Liver (tissue), 9 donors: ENCODE data around the gene PSMG3. TPM values are rescaled to one million over a fixed set of nuclear protein-coding genes. Genes with fewer than 3 reads are reported as not detected.

Source experiments
- DNase-seq: peaks from one replicate; pipeline ENCODE4 v3.0.0-alpha.2; 2017; ENCODE audit warnings: low spot score
- H3K27ac ChIP-seq, 2 donors: one replicate each; pipeline ENCODE4 v1.7.0; 2013; ENCODE audit warnings: inconsistent platforms in 2 of 2, low read length in 2 of 2, control low read depth in 1 of 2, low read depth in 1 of 2, mild to moderate bottlenecking in 1 of 2
- H3K27me3 ChIP-seq, 4 donors: one replicate each; pipeline versions ENCODE4 v1.6.1 to v1.7.0; 2013; ENCODE audit warnings: low read length in 3 of 4, inconsistent platforms in 1 of 4, mild to moderate bottlenecking in 1 of 4, moderate library complexity in 1 of 4; ENCODE audit not compliant: control insufficient read depth in 4 of 4, insufficient read depth in 4 of 4
- H3K36me3 ChIP-seq, 4 donors: one replicate each; pipeline versions ENCODE4 v1.6.1 to v1.7.0; 2013; ENCODE audit warnings: low read length in 3 of 4, mild to moderate bottlenecking in 3 of 4, low read depth in 1 of 4, moderate library complexity in 1 of 4; ENCODE audit not compliant: control insufficient read depth in 4 of 4, insufficient read depth in 3 of 4
- H3K4me1 ChIP-seq, 4 donors: one replicate each; pipeline versions ENCODE4 v1.6.1 to v1.7.0; 2013; ENCODE audit warnings: low read length in 3 of 4, mild to moderate bottlenecking in 3 of 4, moderate library complexity in 1 of 4; ENCODE audit not compliant: control insufficient read depth in 4 of 4, insufficient read depth in 4 of 4
- H3K4me3 ChIP-seq, 3 donors: one replicate each; pipeline versions ENCODE4 v1.6.1 to v1.7.0; 2013; ENCODE audit warnings: low read length in 3 of 3, control low read depth in 1 of 3, low read depth in 1 of 3, mild to moderate bottlenecking in 1 of 3
- H3K9ac ChIP-seq, 2 donors: one replicate each; pipeline ENCODE4 v1.7.0; 2013; ENCODE audit warnings: low read length in 2 of 2, mild to moderate bottlenecking in 2 of 2, moderate library complexity in 2 of 2, control low read depth in 1 of 2, low read depth in 1 of 2
- H3K9me3 ChIP-seq, 4 donors: one replicate each; pipeline versions ENCODE4 v1.6.1 to v1.7.0; 2013; ENCODE audit warnings: low read length in 3 of 4; ENCODE audit not compliant: control insufficient read depth in 4 of 4
- EGR1 ChIP-seq, 2 donors: IDR thresholded peaks; 2 replicates each; pipeline ENCODE4 v1.6.1; 2016 to 2018; ENCODE audit warnings: antibody characterized with exemption in 2 of 2, low read depth in 2 of 2
- FOXA1 ChIP-seq: IDR thresholded peaks from 2 replicates; pipeline ENCODE4 v1.6.1; 2016; ENCODE audit warnings: antibody characterized with exemption
- FOXA2 ChIP-seq: IDR thresholded peaks from 2 replicates; pipeline ENCODE4 v1.6.1; 2016; ENCODE audit warnings: antibody characterized with exemption
- GABPA ChIP-seq, 2 donors: IDR thresholded peaks in 1 of 2; conservative IDR thresholded peaks in 1 of 2; 2 replicates each; pipeline ENCODE4 v1.6.1; 2016; ENCODE audit warnings: antibody characterized with exemption in 2 of 2, mild to moderate bottlenecking in 1 of 2, moderate library complexity in 1 of 2
- HNF4A ChIP-seq, 2 donors: conservative IDR thresholded peaks; 2 replicates each; pipeline ENCODE4 v1.6.1; 2016; ENCODE audit warnings: antibody characterized with exemption in 2 of 2, mild to moderate bottlenecking in 2 of 2
- JUND ChIP-seq, 2 donors: IDR thresholded peaks; 2 replicates each; pipeline ENCODE4 v1.6.1; 2016; ENCODE audit warnings: antibody characterized with exemption in 2 of 2
- NR2F2 ChIP-seq: IDR thresholded peaks from 2 replicates; pipeline ENCODE4 v1.6.1; 2016; ENCODE audit warnings: antibody characterized with exemption
- RXRA ChIP-seq, 2 donors: IDR thresholded peaks; 2 replicates each; pipeline ENCODE4 v1.6.1; 2017 to 2018; ENCODE audit warnings: antibody characterized with exemption in 2 of 2, mild to moderate bottlenecking in 1 of 2
- SP1 ChIP-seq: IDR thresholded peaks from 2 replicates; pipeline ENCODE4 v1.6.1; 2018; ENCODE audit warnings: antibody characterized with exemption, mild to moderate bottlenecking
- TAF1 ChIP-seq: conservative IDR thresholded peaks from 2 replicates; pipeline ENCODE4 v1.6.1; 2016; ENCODE audit warnings: antibody characterized with exemption, mild to moderate bottlenecking
- YY1 ChIP-seq: IDR thresholded peaks from 2 replicates; pipeline ENCODE4 v1.6.1; 2016; ENCODE audit warnings: antibody characterized with exemption, mild to moderate bottlenecking
- WGBS: extraction: QIAGEN DNeasy Blood & Tissue Kit; methylation state at CpG from one replicate; pipeline ENCODE4 v1.1.7; 2013; 5-methylcytosine and 5-hydroxymethylcytosine counted together
- polyA plus RNA-seq, 2 donors: library from polyadenylated mRNA; stranded (reverse) in 1 of 2; unstranded in 1 of 2; fragments of 200-250 nt in 1 of 2; fragments of >200 nt in 1 of 2; fragmentation: Nextera tagmentation in 1 of 2; extraction: Ambion mirVana in 1 of 2; gene quantifications; one replicate each; pipeline versions ENCODE4 v1.2.1 to v1.2.3, GENCODE V29; 2013 to 2015
- total RNA-seq, 2 donors: library from RNA; depleted of rRNA; stranded (reverse); fragments of >200 nt; gene quantifications; one replicate each; pipeline ENCODE4 v1.2.3, GENCODE V29; 2014
- TF ChIP-seq, protein P1 (sequence below): IDR thresholded peaks from 2 replicates; pipeline ENCODE4 v1.6.1; 2016; ENCODE audit warnings: antibody characterized with exemption
- TF ChIP-seq, protein P2 (sequence below): IDR thresholded peaks from 2 replicates; pipeline ENCODE4 v1.6.1; 2016; ENCODE audit warnings: antibody characterized with exemption
- TF ChIP-seq, protein P3 (sequence below): IDR thresholded peaks from 2 replicates; pipeline ENCODE4 v1.6.1; 2016; ENCODE audit warnings: antibody characterized with exemption
- TF ChIP-seq, protein P4 (sequence below): IDR thresholded peaks from 2 replicates; pipeline ENCODE4 v1.6.1; 2016; ENCODE audit warnings: antibody characterized with exemption, mild to moderate bottlenecking
- TF ChIP-seq, protein P5 (sequence below): fragments of 150-350 bp; IDR thresholded peaks from 2 replicates; pipeline ENCODE4 v1.5.1; 2017; ENCODE audit warnings: improper control_type of control experiment, low read depth, low read length; ENCODE audit not compliant: missing input control
- donor health status: healthy.
- donor health status: healthy.
- donor health status: healthy.
- donor health status: healthy.
- donor health status: healthy.

Gene PSMG3
- total and polyA plus RNA-seq, 4 donors, result 10.1 to 22.4 (median 15.7) TPM

DNA sequence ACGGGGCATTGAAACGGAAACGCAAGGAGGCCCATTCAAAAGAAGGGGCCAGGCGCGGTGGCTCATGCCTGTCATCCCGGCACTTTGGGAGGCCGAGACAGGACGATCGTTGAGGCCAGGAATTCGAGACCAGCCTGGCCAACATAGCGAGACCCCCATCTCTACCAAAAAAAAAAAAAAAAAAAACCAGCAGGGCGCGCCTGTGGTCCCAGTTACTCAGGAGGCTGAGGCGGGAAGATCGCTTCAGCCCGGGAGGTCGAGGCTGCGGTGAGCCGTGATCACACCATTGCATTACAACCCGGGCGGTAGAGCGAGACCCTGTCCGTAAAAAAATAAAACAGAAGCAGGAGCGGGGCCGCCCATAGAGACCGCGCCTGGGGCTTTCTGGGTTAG is 396 bp downstream of the PSMG3 start:
- TF ChIP-seq, protein P1, sequence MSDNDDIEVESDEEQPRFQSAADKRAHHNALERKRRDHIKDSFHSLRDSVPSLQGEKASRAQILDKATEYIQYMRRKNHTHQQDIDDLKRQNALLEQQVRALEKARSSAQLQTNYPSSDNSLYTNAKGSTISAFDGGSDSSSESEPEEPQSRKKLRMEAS, result no peak
- no peak for TF ChIP-seq SP1
- TF ChIP-seq, protein P2, sequence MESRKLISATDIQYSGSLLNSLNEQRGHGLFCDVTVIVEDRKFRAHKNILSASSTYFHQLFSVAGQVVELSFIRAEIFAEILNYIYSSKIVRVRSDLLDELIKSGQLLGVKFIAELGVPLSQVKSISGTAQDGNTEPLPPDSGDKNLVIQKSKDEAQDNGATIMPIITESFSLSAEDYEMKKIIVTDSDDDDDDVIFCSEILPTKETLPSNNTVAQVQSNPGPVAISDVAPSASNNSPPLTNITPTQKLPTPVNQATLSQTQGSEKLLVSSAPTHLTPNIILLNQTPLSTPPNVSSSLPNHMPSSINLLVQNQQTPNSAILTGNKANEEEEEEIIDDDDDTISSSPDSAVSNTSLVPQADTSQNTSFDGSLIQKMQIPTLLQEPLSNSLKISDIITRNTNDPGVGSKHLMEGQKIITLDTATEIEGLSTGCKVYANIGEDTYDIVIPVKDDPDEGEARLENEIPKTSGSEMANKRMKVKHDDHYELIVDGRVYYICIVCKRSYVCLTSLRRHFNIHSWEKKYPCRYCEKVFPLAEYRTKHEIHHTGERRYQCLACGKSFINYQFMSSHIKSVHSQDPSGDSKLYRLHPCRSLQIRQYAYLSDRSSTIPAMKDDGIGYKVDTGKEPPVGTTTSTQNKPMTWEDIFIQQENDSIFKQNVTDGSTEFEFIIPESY, result no peak
- TF ChIP-seq YY1, result no peak
- no peak for TF ChIP-seq RXRA (IDR thresholded peaks at IDR 0.05)
- no peak for TF ChIP-seq TAF1
- TF ChIP-seq, protein P3, sequence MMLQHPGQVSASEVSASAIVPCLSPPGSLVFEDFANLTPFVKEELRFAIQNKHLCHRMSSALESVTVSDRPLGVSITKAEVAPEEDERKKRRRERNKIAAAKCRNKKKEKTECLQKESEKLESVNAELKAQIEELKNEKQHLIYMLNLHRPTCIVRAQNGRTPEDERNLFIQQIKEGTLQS, result no peak
- no peak for TF ChIP-seq FOXA2
- no peak for TF ChIP-seq NR2F2
- no peak for TF ChIP-seq HNF4A (conservative IDR thresholded peaks at IDR 0.05)
- TF ChIP-seq, protein P4, sequence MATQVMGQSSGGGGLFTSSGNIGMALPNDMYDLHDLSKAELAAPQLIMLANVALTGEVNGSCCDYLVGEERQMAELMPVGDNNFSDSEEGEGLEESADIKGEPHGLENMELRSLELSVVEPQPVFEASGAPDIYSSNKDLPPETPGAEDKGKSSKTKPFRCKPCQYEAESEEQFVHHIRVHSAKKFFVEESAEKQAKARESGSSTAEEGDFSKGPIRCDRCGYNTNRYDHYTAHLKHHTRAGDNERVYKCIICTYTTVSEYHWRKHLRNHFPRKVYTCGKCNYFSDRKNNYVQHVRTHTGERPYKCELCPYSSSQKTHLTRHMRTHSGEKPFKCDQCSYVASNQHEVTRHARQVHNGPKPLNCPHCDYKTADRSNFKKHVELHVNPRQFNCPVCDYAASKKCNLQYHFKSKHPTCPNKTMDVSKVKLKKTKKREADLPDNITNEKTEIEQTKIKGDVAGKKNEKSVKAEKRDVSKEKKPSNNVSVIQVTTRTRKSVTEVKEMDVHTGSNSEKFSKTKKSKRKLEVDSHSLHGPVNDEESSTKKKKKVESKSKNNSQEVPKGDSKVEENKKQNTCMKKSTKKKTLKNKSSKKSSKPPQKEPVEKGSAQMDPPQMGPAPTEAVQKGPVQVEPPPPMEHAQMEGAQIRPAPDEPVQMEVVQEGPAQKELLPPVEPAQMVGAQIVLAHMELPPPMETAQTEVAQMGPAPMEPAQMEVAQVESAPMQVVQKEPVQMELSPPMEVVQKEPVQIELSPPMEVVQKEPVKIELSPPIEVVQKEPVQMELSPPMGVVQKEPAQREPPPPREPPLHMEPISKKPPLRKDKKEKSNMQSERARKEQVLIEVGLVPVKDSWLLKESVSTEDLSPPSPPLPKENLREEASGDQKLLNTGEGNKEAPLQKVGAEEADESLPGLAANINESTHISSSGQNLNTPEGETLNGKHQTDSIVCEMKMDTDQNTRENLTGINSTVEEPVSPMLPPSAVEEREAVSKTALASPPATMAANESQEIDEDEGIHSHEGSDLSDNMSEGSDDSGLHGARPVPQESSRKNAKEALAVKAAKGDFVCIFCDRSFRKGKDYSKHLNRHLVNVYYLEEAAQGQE, result no peak
- TF ChIP-seq, protein P5, sequence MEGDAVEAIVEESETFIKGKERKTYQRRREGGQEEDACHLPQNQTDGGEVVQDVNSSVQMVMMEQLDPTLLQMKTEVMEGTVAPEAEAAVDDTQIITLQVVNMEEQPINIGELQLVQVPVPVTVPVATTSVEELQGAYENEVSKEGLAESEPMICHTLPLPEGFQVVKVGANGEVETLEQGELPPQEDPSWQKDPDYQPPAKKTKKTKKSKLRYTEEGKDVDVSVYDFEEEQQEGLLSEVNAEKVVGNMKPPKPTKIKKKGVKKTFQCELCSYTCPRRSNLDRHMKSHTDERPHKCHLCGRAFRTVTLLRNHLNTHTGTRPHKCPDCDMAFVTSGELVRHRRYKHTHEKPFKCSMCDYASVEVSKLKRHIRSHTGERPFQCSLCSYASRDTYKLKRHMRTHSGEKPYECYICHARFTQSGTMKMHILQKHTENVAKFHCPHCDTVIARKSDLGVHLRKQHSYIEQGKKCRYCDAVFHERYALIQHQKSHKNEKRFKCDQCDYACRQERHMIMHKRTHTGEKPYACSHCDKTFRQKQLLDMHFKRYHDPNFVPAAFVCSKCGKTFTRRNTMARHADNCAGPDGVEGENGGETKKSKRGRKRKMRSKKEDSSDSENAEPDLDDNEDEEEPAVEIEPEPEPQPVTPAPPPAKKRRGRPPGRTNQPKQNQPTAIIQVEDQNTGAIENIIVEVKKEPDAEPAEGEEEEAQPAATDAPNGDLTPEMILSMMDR, result no peak
- Histone ChIP-seq H3K36me3 (peaks cover 0 to 14% (median 1%) of the 10 kb centered on the region in 4 donors), H3K27ac (peak overlapping the region; percentile 27 to 87), H3K4me1 (peaks cover 10 to 17% (median 15%) of the 10 kb centered on the region in 4 donors), H3K9me3 (no peaks in the 10 kb centered on the region), H3K27me3 (no peaks in the 10 kb centered on the region), H3K9ac (peak overlapping the region; percentile 43 to 48), H3K4me3 (peak overlapping the region; percentile 75 to 94 (median 77))
- DNase-seq, result no peak
- 25% methylated on average over 27 of the region's 27 CpGs for WGBS

DNA sequence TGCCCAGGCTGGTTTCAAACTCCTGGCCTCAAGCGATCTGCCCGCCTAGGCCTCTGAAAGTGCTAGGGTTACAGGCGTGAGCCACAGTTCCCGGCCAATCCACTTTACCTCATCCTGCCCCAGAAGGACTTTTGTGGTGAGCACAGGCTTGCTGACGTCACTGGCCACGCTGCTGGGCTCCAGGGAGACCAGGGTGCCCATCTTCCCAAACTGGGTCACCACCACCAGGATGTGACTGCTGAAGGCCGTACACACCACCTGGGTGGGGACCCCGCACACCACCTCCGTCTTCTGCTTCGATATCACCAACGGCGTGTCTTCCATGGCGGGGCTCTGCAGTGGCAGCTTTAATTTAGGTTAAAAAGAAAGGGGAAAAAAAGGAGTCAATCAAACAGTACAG is 816 bp downstream of the PSMG3 start:
- no peaks in the 10 kb centered on the region for H3K27me3 ChIP-seq
- 80% methylated on average over 13 of the region's 13 CpGs for WGBS
- H3K36me3 ChIP-seq, result peaks cover 0 to 14% (median 1%) of the 10 kb centered on the region in 4 donors
- DNase-seq, result no peak
- TF ChIP-seq EGR1 (IDR thresholded peaks at IDR 0.05; ENCODE audit: low read depth in 2 of 2), result no peak
- TF ChIP-seq, protein P1, result no peak
- TF ChIP-seq, protein P4, result no peak
- no peak for TF ChIP-seq RXRA (IDR thresholded peaks at IDR 0.05)
- no peak for TF ChIP-seq FOXA1
- TF ChIP-seq GABPA (IDR thresholded peaks at IDR 0.05 in 1 of 2, conservative IDR thresholded peaks at IDR 0.05 in 1 of 2), result no peak
- TF ChIP-seq NR2F2, result no peak
- TF ChIP-seq JUND (IDR thresholded peaks at IDR 0.05), result no peak
- peak overlapping the region; percentile 75 to 94 (median 77) for H3K4me3 ChIP-seq
- H3K9me3 ChIP-seq, result no peaks in the 10 kb centered on the region
- peaks cover 10 to 17% (median 15%) of the 10 kb centered on the region in 4 donors for H3K4me1 ChIP-seq
- peak overlapping the region in 1 of 2 donors; percentile 43 for H3K9ac ChIP-seq
- no peak overlapping the region for H3K27ac ChIP-seq
